K562 (cell line): ENCODE measurements around the gene DNMT3A. TPM values are rescaled to one million over a fixed set of nuclear protein-coding genes. Genes with fewer than 3 reads are reported as not detected.
A peak's percentile ranks its signal among the peaks of the same experiment; 100 is the strongest.

Source experiments
- ATAC-seq: fragments of 200-7000 bp; cut with Tn5 transposase; 3 replicates; pipeline ENCODE4 v1.9.1; 2020; ENCODE audit warnings: moderate library complexity
- BruUV-seq: library from RNA; stranded (reverse); fragments of 400-500 nt; replicated peaks from 2 replicates; lab custom pipeline; 2021; lab: Mats Ljungman, UMichigan
- CTCF ChIA-PET: fragments of 300-600 bp; formaldehyde crosslinking; extraction: SDS; loops from one replicate; lab custom pipeline; 2021; ENCODE audit warnings: low intra/inter-chr PET ratio; lab: Yijun Ruan, JAX
- POLR2A ChIA-PET: fragments of 300-600, 350-650 bp; sonication (Branson Sonifier 250); formaldehyde crosslinking; extraction: SDS; loops from one replicate; lab custom pipeline; 2021; ENCODE audit warnings: antibody characterized with exemption, inconsistent platforms; lab: Yijun Ruan, JAX
- DNase-seq, 4 experiments: peaks; one replicate each; pipeline versions ENCODE4 v3.0.0 to v3.0.0-alpha.2; 2011 to 2018; ENCODE audit warnings: low spot score in 3 of 4, mixed read lengths in 3 of 4; ENCODE audit errors: extremely low read depth in 1 of 4
- FAIRE-seq: peaks from 2 replicates; lab custom pipeline; 2011; peaks lifted over from hg19 to GRCh38; lab: Jason Lieb, UNC
- H2AFZ ChIP-seq: 2 replicates; pipeline ENCODE4 v1.6.0; 2011; ENCODE audit warnings: low read depth, low read length, control low read depth, inconsistent platforms
- H3K27ac ChIP-seq: fragments of 200-600 bp; 3 replicates; pipeline ENCODE4 v1.8.0; 2011; ENCODE audit warnings: low read depth, mild to moderate bottlenecking, control low read depth, inconsistent platforms, low read length, moderate library complexity, mixed read lengths; ENCODE audit errors: extremely low read depth
- H3K27me3 ChIP-seq, 2 experiments: fragments of 300-600 bp in 1 of 2; 2 replicates in 1 of 2; 3 replicates in 1 of 2; pipeline versions ENCODE4 v1.6.0 to v1.8.0; 2011; ENCODE audit warnings: inconsistent platforms in 2 of 2, low read length in 2 of 2, mild to moderate bottlenecking in 1 of 2, mixed read lengths in 1 of 2, moderate library complexity in 1 of 2; ENCODE audit not compliant: control insufficient read depth in 2 of 2, insufficient read depth in 2 of 2
- H3K36me3 ChIP-seq: fragments of 300-600 bp; 3 replicates; pipeline ENCODE4 v1.8.0; 2011; ENCODE audit warnings: mild to moderate bottlenecking, low read length, inconsistent platforms; ENCODE audit not compliant: control insufficient read depth, insufficient read depth
- H3K4me1 ChIP-seq, 2 experiments: fragments of 200-600 bp in 1 of 2; replicated peaks in 1 of 2; 2 replicates in 1 of 2; 3 replicates in 1 of 2; pipeline versions ENCODE4 v1.5.1 to v1.8.0; 2011; ENCODE audit warnings: inconsistent platforms in 2 of 2, low read length in 2 of 2, mild to moderate bottlenecking in 1 of 2, mixed read lengths in 1 of 2, moderate library complexity in 1 of 2; ENCODE audit not compliant: control insufficient read depth in 2 of 2, insufficient read depth in 2 of 2
- H3K4me2 ChIP-seq: 2 replicates; pipeline ENCODE4 v1.6.1; 2011; ENCODE audit warnings: low read length, control low read depth, inconsistent platforms, mixed read lengths; ENCODE audit not compliant: insufficient read depth
- H3K4me3 ChIP-seq: fragments of 200-600 bp; sonication (generic), shearing (Covaris generic); 2 replicates; pipeline ENCODE4 v1.5.1; 2016; ENCODE audit warnings: control low read depth, inconsistent platforms
- H3K79me2 ChIP-seq: fragments of 200-600 bp; 3 replicates; pipeline ENCODE4 v1.8.0; 2011; ENCODE audit warnings: low read length, inconsistent platforms; ENCODE audit not compliant: control insufficient read depth, insufficient read depth
- H3K9ac ChIP-seq, 2 experiments: 2 replicates each; pipeline versions ENCODE4 v1.6.0 to v1.6.1; 2011; ENCODE audit warnings: low read depth in 2 of 2, low read length in 2 of 2, control low read depth in 1 of 2, inconsistent platforms in 1 of 2, mild to moderate bottlenecking in 1 of 2, mixed read lengths in 1 of 2; ENCODE audit not compliant: insufficient read depth in 1 of 2
- H3K9me1 ChIP-seq: one replicate; pipeline ENCODE4 v1.6.0; 2011; ENCODE audit warnings: inconsistent platforms, mild to moderate bottlenecking, low read length, moderate library complexity; ENCODE audit not compliant: control insufficient read depth, insufficient read depth
- H3K9me3 ChIP-seq: replicated peaks from 2 replicates; pipeline ENCODE4 v1.5.1; 2011; ENCODE audit warnings: low read depth, low read length, inconsistent platforms; ENCODE audit not compliant: control insufficient read depth, insufficient read depth
- H4K20me1 ChIP-seq: replicated peaks from 2 replicates; pipeline ENCODE4 v1.6.1; 2011; ENCODE audit warnings: low read length, inconsistent platforms, mixed read lengths; ENCODE audit not compliant: control insufficient read depth, insufficient read depth
- ARID1B ChIP-seq: fragments of 450-650 bp; IDR thresholded peaks from 2 replicates; pipeline ENCODE4 v1.6.1; 2016; ENCODE audit warnings: antibody characterized with exemption, mild to moderate bottlenecking, inconsistent platforms
- CBX1 ChIP-seq: sonication (generic); IDR thresholded peaks from 2 replicates; pipeline ENCODE4 v1.6.1; 2016; ENCODE audit warnings: antibody characterized with exemption, low read depth, mild to moderate bottlenecking
- CEBPB ChIP-seq: fragments of 450-650 bp; IDR thresholded peaks from 2 replicates; pipeline ENCODE4 v1.6.1; 2016; ENCODE audit warnings: missing genetic modification characterization, missing compliant biosample characterization
- EGR1 ChIP-seq: fragments of 450-650 bp; conservative IDR thresholded peaks from 2 replicates; pipeline ENCODE4 v1.6.1; 2017; ENCODE audit warnings: mild to moderate bottlenecking
- EHMT2 ChIP-seq: fragments of 450-650 bp; IDR thresholded peaks from 2 replicates; pipeline ENCODE4 v1.6.1; 2018; ENCODE audit warnings: antibody characterized with exemption
- MIER1 ChIP-seq: fragments of 450-650 bp; IDR thresholded peaks from 2 replicates; pipeline ENCODE4 v1.6.1; 2016; ENCODE audit warnings: antibody characterized with exemption, mild to moderate bottlenecking, low read depth
- NFXL1 ChIP-seq: fragments of 450-650 bp; formaldehyde crosslinking; IDR thresholded peaks from 2 replicates; pipeline ENCODE4 v1.4.0; 2021; ENCODE audit warnings: mild to moderate bottlenecking
- SMAD2 ChIP-seq: fragments of 150-350 bp; IDR thresholded peaks from 2 replicates; pipeline ENCODE4 v1.6.1; 2014; ENCODE audit warnings: low read depth, mild to moderate bottlenecking, low read length
- ZNF347 ChIP-seq: fragments of 450-650 bp; formaldehyde crosslinking; IDR thresholded peaks from 2 replicates; pipeline ENCODE4 v1.4.0; 2020; ENCODE audit warnings: low read depth, mild to moderate bottlenecking, moderate library complexity
- WGBS: fragments of 100-300 bp; shearing (Covaris generic); methylation state at CpG from one replicate; pipeline ENCODE4 v1.1.6; 2016; ENCODE audit warnings: low coverage, mixed read lengths; ENCODE audit not compliant: insufficient coverage; ENCODE audit errors: missing lambda C conversion rate; 5-methylcytosine and 5-hydroxymethylcytosine counted together
- in situ Hi-C: fragments of 300-500 bp; cut with MboI; formaldehyde crosslinking; loops from 4 replicates; pipeline ENCODE4 v1.15.0; 2018; ENCODE audit warnings: inconsistent platforms, mixed read lengths
- intact Hi-C: fragments of 100-400 bp; cut with micrococcal nuclease; formaldehyde crosslinking; loops from 2 replicates; pipeline ENCODE4 v1.14.2; 2022
- polyA plus RNA-seq, 8 experiments: library from polyadenylated mRNA; depleted of rRNA in 4 of 8; stranded (reverse) in 5 of 8; unstranded in 3 of 8; fragments of >200 nt; fragmentation: Nextera tagmentation in 2 of 8; fragmentation: Illumina TruSeq in 1 of 8; extraction: Ambion mirVana in 2 of 8; extraction: Trizol in 1 of 8; gene quantifications; 2 replicates each; pipeline versions ENCODE4 v1.2.1 to v1.2.3, GENCODE V29; 2011 to 2014; ENCODE audit warnings: inconsistent platforms in 1 of 8, missing spikeins in 1 of 8
- total RNA-seq, 7 experiments: library from RNA; depleted of rRNA in 6 of 7; stranded (reverse); fragments of >200 nt in 6 of 7; fragmentation: Illumina TruSeq in 2 of 7; extraction: Trizol in 2 of 7; gene quantifications; 2 replicates each; pipeline versions ENCODE4 v1.2.1 to v1.2.3, GENCODE V29; 2011 to 2021; ENCODE audit warnings: low replicate concordance in 1 of 7
- TF ChIP-seq, protein P1 (sequence below): fragments of 450-650 bp; formaldehyde crosslinking; IDR thresholded peaks from 2 replicates; pipeline ENCODE4 v1.4.0; 2020; ENCODE audit warnings: mild to moderate bottlenecking, moderate library complexity

DNMT3A gene
- total and polyA plus RNA-seq, 9 of the 15 experiments (the other 6 are each of a cell fraction or from before 2014, with no cell fraction given): 3.0 to 16.0 (median 6.1) TPM

DNA sequence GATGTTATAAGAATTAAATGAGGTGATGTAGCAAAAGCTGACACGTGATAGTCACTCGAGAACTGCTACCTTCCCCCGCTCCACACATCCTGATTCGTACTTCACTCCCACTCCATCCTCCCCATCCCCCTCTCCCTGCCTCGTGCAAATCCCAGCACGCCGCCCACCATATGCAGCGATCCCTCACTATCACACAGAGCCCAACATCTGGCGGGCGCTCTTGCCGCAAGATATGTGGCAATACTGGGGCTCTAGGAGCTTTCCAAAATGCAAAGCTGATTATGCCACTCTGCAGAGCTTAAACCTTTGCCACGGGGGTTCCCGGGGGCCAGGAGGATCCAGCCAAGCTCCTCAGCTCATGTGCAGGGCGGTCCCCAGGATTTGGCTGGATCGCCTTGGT is 37.4 kb downstream of the DNMT3A start:
- TF ChIP-seq EGR1 (peak; percentile 19; the same call in 1 of the 2 replicates), ZNF347 (CRISPR knock-in tag) (no peak), CBX1 (no peak), ARID1B (no peak), MIER1 (no peak), NFXL1 (CRISPR knock-in tag) (no peak), SMAD2 (no peak), CEBPB (tag) (peak; percentile 46; the same call in 1 of the 2 replicates), EHMT2 (no peak)
- TF ChIP-seq, protein P1, sequence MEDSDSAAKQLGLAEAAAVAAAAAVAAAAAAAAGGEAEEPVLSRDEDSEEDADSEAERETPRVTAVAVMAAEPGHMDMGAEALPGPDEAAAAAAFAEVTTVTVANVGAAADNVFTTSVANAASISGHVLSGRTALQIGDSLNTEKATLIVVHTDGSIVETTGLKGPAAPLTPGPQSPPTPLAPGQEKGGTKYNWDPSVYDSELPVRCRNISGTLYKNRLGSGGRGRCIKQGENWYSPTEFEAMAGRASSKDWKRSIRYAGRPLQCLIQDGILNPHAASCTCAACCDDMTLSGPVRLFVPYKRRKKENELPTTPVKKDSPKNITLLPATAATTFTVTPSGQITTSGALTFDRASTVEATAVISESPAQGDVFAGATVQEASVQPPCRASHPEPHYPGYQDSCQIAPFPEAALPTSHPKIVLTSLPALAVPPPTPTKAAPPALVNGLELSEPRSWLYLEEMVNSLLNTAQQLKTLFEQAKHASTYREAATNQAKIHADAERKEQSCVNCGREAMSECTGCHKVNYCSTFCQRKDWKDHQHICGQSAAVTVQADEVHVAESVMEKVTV (CRISPR knock-in tag): no peak
- TF ChIP-seq, all 486 proteins: peak for 2
- Histone ChIP-seq H3K4me3 (no peak overlapping the region), H3K9me1 (no peaks in the 10 kb centered on the region), H3K27ac (no peak overlapping the region), H3K79me2 (no peaks in the 10 kb centered on the region), H3K36me3 (no peaks in the 10 kb centered on the region), H4K20me1 (peaks cover 12% of the 10 kb centered on the region), H3K4me2 (no peak overlapping the region), H3K9me3 (no peaks in the 10 kb centered on the region), H3K27me3 (peaks cover 19 to 72% of the 10 kb centered on the region in 2 experiments), H3K4me1 (peaks cover 0 to 6% of the 10 kb centered on the region in 2 experiments; a peak in 2 of 5 replicates), H2AFZ (no peak overlapping the region), H3K9ac (no peak overlapping the region)
- no peak for ATAC-seq
- ChIA-PET CTCF (no interaction called here), POLR2A (interaction anchor here (0.6 kb wide), 3 partner anchors 34 to 508 kb away, joined by 3 read pairs; no protein-coding TSS in a partner anchor)
- WGBS: 4% methylated on average over 14 of the region's 15 CpGs
- in situ Hi-C loops: no loop called here
- DNase-seq: no peak
- no TSS peak for BruUV-seq
- no peak for FAIRE-seq
- intact Hi-C loops: loop anchor here (10.0 kb wide), 1 partner anchor 360 kb away; no protein-coding TSS in a partner anchor
